Embryonic facial prominence (tissue), 1 donor: ENCODE data around the gene ZNF438.
"Not testable (repeated sequence)": the region's sequence is repeated elsewhere in the genome, so short reads cannot be mapped to it uniquely, and the experiment has no call there.

Experiments used
- DNase-seq: peaks from one replicate; pipeline ENCODE4 v3.0.0-alpha.2; 2016; ENCODE audit errors: extremely low spot score

Gene ZNF438, protein sequence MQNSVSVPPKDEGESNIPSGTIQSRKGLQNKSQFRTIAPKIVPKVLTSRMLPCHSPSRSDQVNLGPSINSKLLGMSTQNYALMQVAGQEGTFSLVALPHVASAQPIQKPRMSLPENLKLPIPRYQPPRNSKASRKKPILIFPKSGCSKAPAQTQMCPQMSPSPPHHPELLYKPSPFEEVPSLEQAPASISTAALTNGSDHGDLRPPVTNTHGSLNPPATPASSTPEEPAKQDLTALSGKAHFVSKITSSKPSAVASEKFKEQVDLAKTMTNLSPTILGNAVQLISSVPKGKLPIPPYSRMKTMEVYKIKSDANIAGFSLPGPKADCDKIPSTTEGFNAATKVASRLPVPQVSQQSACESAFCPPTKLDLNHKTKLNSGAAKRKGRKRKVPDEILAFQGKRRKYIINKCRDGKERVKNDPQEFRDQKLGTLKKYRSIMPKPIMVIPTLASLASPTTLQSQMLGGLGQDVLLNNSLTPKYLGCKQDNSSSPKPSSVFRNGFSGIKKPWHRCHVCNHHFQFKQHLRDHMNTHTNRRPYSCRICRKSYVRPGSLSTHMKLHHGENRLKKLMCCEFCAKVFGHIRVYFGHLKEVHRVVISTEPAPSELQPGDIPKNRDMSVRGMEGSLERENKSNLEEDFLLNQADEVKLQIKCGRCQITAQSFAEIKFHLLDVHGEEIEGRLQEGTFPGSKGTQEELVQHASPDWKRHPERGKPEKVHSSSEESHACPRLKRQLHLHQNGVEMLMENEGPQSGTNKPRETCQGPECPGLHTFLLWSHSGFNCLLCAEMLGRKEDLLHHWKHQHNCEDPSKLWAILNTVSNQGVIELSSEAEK

DNA sequence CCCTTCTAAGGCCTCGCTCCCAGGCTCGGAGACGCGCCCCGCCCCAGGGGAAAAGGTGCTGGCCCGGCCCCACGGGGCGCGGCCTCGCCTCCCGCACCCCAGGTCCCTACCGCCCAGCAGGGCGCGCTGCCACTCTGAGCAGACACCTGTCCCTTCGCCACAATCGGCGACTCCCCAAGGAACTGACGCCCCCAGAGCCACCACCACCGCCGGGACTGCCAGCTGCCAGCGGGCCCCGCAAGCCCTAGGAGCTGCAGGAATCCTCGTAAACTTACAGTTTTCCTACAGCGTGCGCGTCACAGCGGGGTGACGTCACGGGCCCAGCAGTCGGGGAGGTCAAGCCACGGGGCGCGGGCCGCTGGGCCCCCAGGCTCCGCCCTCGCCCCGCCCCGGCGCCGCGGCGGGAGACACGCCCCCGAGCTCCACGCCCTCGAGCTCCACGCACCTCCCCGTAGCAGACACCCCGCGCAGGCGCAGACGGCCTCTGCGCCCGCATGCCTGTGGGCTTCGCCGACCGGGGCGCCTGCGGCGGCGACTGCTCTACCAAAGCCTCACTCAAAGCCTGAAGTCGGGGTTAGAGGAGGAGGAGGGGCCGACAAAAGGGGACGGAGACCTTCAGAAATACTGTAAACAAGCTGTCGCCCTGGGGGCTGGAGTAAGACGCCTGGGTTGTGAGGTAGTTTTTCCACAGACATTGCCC is at the start of gene ZNF438:
TSS of gene ZNF438 (minus strand) at position 308 of the 700 bp plus-strand sequence. CDS start 154,831 bp downstream, outside the sequence.
- DNase-seq, result peak; percentile 91

DNA sequence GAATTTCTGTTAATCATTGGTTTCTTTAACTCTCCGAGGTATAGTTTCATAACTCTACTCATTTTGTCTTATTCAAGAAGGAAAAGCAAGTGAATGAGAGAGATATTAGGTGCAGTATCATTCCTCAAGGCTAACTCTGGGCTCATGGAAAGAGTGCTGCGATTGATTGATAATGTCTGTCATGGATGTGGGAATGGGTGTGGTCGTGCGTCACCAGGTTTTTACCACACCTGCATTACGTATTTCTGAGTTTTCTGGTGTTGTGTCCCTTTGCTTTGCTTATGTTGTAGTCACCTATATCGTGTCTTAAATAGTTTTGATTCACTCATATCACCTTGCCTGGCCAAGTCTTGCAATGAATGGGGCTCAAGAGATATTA is 44.9 kb upstream of the ZNF438 start:
- no peak for DNase-seq

DNA sequence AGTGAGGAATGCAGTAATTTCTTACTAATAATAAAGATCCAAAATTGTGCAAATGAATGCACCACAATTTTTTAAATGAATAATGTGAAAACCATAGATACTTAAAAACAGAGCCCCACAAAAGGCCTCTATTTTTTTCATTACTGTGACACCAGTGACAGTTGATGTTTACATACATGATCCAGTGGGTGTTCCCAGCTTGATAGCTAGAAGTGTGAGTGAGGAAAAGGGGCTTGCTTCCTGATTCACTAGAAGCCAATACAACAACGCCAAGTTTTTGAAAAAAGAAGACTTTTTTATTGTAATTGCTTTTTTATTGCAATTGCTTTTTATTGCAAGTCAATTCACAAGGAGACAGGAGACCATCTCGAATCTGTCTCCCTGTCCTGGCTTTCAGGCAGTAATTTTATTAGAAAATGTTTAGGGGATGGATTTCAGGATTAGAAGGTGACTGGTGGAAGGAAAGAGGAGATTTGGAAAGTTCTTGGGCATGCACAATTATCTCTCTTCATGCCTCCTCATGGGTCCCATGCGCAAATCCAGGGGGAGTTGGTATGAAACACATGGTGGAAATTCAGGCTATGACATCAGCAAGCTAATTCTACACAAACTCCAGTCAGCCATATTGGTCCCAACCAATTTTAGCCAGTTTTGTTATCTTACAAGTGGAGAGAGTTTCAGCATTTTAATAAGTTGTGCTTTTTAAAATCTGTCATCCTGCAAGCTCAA is 44.4 kb upstream of the ZNF438 start:
- DNase-seq, result no peak

DNA sequence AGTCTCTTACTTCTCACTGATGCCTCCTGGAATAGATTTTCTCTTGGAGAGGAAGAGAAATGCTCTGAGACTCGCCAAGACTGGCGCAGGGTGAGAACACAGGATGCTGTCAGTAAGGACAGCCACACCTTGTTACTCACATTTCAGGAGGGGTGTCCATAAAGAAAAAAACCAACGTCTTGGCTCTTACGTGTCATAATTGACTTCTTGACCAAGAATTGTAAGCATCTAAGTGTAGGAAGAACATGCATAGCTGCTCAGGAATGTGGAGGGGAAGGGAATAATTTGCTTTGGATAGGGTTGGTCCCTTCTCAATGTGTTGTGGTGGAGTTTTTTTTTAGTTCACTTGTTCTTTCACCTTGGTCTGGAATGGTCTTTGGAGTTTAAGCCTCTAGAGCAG is 43.8 kb upstream of the ZNF438 start:
- no peak for DNase-seq

DNA sequence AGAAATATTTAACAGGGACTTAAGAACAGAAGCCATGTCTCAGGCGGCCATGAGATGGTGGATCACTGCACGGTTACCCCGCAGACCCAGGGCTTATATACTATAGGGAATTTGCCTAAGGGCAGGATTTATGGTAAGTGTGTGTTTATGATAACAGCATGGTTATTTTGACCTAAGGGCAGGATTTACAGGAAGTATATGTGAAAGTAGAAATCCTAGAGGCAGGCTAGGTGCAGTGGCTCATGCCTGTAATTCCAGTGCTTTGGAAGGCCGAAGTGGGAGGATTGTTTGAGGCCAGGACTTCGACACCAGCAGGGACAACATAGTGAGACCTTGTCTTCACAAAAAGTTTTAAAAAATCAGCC is 43.0 kb upstream of the ZNF438 start:
- no peak for DNase-seq

DNA sequence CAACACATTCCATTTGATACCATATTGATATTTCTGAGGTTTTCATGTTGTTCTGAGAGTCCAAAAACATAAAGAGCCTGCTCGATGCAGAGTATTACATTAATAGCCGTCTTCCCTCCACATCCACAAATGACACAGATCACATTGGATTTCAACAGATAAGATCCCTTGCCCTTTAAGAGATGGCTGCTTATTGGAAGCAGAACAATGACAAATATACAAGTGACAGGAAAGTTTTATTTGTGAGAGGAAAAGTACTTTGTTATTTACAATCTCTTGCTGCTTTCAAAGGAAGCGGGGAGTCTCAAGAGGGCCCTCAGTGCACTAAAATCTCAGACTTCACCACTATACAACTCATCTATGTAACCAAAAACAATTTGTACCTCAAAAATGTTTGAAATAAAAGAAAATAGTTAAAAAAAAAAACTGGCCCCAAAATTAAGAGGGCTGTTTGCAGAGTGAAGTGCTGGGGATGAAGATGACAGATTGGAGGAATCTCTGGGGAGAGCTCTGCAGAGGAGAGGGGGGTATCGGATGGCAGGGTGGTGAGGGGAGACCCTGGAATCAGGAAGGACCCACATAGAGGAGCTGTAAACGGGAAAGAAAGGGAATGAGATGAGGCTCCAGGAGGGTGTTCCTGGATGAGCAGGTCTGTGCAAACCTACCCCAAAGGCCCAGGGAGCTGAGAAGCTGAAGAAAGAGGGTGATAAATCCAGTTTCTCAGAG is 42.5 kb upstream of the ZNF438 start:
- DNase-seq, result no peak

DNA sequence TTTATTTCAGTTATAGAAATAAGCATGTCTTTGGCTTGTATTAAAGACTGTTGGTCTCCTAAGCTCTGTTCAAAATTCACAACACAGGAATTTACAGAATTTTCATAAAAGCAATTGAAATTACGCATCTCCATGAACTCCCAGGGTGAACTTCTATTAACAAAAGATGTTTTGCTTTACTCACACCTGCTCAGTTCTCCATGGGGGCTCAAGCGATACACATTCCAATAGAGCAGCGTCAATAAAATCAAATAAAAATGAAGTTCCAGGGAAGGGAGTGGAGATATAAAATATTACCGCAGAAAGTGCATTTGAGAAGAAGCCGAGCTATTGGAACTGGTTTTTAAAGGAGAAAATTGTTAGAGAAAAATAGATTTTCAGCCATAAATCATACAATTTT is 41.5 kb upstream of the ZNF438 start:
- DNase-seq, result no peak

DNA sequence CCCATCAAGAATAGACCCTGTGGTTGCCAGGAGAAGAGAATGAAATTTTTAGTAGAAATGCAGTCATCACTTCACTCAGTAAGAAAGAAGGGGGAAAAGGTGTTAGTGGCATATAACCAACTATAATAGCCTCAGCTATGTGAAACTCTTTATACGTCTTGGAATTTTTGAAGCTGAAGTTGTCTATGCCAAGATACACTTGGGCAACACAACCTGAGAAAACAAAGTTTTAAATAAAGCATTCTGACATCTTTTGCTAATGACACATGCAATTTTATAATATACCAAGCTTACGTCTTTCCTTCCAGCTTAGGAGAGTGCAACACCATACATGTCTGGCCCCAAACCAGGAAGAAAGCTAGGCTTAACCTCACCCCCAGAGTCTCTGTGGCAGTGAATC is 40.8 kb upstream of the ZNF438 start:
- DNase-seq, result no peak

DNA sequence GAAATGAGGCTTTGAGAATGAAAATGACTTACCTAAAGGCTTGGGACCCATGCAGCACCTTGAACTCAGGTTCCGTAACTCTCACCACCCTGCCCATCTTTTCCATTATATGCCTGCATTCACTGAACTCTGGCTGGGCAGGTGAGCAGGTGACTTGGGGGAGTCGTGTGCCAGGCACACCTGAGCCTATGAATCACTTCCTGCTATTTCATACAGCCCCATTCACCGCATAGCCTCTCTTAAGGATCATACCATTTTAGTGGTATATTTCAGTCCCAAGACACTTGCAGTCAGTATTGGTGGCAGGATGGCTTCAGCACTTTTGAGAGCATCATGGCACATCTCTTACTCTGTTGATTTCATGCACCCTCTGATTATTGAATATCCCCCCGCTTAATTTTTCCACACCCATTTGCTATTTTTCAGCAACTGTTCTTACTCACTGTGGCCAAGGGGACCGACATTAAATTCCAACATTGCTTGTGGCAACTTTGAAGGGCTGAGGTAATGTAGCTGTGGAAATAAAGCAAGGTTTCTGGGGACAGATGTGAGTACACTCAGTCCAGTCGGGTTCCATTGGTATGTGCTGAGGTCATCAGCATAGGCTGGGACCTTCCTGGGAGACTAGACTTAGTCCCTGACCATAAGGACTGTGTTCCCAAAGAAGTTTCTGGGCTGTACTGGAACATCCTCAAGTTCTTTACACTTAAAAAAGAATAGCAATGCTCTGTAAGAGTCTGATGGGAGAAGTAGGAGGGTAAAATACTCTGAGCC is 39.8 kb upstream of the ZNF438 start:
- DNase-seq, result no peak

DNA sequence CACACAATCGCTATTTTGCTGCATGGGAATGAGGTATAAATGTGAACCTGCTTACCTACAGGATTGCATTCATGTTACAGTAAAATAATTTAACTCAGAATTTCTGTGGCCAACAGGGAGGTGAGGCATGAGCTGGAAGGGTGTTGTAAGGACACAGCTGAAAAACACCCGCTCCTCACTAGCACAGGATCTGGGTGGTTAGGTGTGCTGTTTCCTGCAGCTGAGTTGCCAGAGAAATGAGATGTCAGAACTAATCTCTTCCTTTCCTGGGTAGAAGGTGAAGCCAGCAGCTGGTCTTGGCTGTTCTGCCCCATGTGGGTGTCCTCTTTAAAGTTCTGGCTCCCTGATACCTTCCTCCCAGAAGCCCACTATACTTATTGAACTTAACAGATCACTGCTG is 39.0 kb upstream of the ZNF438 start:
- no peak for DNase-seq

DNA sequence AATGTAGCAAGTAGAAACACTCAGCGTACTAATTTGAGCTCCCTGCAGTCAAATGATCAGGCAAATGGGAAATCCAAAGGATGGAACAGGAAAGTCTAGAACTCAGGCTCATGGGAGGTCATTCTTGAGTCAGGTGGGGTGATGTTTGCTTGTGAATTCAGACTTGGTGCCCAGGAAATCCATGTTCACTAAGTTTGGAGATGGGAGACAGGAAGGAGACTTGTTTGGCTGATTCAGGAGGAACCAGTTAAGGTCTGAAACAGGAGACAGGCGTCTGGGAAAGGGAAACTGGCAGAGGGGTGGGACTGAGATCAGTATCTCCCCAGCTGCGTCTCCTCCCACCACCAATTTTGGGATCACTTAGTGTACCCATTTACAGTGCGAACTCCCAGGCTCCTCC is 38.4 kb upstream of the ZNF438 start:
- no peak for DNase-seq

DNA sequence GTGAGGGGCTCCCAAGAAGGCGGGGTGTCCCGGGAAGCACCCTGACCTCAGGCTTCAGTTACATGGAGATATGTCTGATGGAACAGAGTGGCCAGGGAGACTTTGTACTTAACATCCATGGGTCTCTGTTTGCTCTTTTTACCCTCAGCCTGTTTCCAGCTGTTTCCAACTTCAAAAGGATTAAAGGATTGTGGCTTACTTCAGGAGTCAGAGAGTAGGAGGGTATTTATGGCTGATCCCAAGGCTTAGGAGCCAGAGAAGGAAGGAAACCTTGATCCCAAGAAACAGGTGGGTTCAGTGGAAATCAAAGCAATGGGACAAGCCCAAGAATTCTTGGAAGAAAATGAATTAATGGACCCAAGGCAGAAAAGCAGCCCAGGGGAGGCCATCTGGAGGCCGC is 37.7 kb upstream of the ZNF438 start:
- no peak for DNase-seq

DNA sequence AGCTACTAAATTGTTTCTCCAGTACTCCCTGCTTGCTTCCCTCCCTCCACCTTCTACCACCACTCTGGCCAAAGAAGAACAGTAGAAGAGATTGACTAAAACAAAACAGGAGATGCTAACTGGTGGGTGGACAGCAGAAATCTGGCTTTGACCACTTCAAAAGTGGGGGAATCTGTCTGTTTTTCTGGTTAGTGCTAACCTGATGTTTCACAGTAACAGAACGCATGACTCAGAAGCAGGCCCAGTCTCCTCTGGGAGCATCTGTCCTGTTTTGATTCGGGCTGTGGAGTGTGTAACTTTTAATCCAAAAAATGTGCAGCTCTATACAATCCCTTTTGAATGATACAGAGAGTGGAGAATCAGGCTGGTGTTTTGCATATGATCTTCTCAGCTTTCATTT is 32.7 kb upstream of the ZNF438 start:
- no peak for DNase-seq

DNA sequence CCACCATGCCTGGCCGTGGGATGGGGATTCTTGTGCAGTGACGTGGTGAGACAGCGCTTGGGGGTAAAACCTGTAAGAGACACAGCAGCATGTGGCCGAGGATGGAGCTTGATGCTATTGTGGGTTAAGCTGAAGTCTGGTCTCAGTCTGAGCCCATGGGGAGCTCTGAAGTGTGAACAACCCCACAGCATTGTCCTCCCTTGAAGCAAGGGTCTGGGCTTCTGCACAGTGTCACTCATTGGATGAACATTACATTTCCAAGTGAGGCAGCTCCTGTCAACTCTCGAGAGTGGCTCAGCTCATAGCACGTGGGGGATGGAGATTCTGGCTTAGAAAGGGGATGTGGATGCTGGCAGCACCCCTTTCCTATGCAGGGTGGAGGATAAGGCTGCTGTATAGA is 32.2 kb upstream of the ZNF438 start:
- DNase-seq, result no peak

DNA sequence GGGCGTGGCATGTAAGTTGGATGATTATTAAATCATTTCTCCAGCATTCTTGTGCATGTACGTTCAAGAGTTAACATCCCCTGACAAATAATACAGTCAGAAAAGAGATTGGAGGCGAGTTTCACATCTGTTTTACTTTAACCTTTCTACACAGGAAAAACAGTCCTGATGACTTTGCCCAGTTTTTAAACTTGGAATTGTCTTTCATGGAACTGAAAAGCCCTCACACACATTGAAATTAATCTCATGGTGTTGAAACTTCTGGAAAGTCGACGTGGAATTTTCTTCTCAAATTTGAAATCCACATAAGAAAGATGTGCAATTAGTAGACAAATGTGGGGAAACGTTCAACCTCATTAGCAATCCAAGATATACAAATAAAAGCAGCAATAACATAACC is 31.2 kb upstream of the ZNF438 start:
- DNase-seq, result no peak

DNA sequence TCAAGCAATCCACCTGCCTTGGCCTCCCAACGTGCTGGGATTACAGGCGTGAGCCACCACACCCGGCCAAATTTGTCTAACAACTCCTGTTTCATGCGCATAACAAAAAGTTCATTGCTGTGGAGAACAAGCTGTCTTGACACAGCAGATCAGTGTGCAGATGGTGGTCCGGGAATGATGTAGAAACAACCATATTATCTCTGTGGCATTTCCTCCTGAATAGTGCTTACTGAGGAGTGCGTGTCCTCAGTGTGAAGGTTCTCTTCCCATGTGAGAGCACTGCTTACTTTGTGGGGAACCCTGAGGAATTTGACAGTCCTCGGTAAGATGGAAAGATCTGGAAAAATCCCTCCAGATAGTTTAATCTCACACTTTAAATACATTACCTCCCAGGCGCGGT is 30.3 kb upstream of the ZNF438 start:
- no peak for DNase-seq

DNA sequence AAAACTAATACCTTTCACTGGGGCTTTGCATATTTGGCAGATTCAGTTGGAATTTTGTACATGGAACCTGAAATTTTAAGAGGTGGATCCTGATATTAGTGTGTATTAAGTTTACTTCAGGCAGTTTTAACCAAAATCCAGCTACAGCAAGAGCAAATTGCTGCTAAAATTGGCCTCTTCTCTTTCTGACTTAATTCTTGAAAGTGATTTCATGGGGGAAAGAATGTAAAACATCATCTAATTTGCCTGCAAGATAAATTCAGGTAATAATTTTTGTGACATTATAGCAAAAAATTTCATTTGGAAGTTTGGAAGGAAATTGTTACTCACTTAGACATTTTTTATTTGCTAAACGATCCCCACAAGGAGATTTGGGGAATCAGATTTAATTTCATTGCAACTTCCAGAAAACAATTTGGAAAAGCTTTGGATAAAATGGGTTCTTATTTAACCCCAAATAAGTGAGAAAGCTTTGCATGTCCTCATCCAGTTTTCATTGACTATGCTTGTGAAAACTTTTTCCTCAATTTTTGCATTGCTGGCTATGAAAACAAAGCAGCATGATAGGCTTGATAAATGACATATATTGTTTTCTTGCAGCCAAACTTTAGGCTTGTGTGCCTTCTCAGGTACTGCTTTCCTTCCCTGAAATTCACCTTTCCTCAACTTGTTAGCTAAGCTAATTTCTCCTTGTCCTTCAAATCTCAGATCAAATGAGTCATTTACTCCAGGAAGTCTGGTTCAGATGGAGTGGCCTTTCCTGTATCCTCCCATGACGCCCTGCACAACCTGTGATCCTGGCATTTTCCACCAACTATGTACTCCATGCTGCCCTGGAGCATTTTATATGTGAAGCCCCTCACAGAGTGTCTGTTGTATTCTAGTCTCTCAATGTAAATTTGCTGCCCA is 27.4 kb upstream of the ZNF438 start:
- DNase-seq, result no peak

DNA sequence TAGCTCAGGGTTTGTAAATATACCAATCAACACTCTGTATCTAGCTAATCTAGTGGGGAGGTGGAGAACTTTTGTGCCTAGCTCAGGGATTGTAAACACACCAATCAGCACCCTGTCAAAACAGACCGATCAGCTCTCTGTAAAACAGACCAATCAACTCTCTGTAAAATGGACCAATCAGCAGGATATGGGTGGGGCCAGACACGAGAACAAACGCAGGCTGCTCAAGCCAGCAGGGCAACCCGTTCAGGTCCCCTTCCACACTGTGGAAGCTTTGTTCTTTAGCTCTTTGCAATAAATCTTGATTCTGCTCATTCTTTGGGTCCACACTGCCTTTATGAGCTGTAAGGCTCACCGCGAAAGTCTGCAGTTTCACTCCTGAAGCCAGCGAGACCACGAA is 25.0 kb upstream of the ZNF438 start:
- not testable (repeated sequence) for DNase-seq

DNA sequence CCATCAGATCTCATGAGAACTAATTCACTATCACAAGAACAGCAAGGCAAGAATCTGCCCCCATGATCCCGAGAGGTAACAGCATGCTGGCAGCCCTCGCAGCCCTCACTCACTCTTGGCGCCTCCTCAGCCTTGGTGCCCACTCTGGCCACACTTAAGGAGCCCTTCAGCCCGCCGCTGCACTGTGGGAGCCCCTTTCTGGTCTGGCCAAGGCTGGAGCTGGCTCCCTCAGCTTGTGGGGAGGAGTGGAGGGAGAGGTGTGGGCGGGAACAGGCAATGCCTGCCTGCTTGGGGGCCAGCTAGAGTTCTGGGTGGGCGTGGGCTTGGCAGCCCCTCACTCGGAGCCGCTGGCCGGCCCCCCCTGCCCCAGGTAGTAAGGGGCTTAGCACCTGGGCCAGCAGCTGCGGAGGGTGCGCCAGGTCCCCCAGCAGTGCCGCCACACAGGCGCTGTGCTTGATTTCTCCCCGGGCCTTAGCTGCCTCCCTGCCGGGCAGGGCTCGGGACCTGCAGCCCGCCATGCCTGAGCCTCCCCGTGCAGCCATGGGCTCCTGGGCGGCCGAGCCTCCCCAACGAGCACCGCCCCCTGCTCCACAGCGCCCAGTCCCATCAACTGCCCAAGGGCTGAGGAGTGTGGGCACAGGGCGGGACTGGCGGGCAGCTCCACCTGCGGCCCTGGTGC is 24.0 kb upstream of the ZNF438 start:
- DNase-seq, result no peak
